Ishikawa (cell line): ENCODE measurements around the gene NUP153.

Experiments
- CEBPB ChIP-seq: IDR thresholded peaks from 2 replicates; pipeline ENCODE4 v1.6.1; 2012
- EP300 ChIP-seq: IDR thresholded peaks from 2 replicates; pipeline ENCODE4 v1.6.1; 2012; ENCODE audit warnings: borderline replicate concordance
- FOXM1 ChIP-seq: IDR thresholded peaks from 2 replicates; pipeline ENCODE4 v1.6.1; 2012; ENCODE audit warnings: low read depth, borderline replicate concordance
- RAD21 ChIP-seq: IDR thresholded peaks from 2 replicates; pipeline ENCODE4 v1.6.1; 2012; ENCODE audit warnings: low read depth
- REST ChIP-seq: IDR thresholded peaks from 2 replicates; pipeline ENCODE4 v1.6.1; 2012; ENCODE audit warnings: low read depth, mild to moderate bottlenecking
- TAF1 ChIP-seq: IDR thresholded peaks from 2 replicates; pipeline ENCODE4 v1.6.1; 2012; ENCODE audit warnings: low read depth, mild to moderate bottlenecking

- TF ChIP-seq CEBPB (no peak), RAD21 (no peak), EP300 (no peak), TAF1 (no peak), FOXM1 (no peak), REST (no peak)
Observed at GRCh38 chr6:17601386-17601703, 105.4 kb downstream of the NUP153 start.
